Coronary artery (tissue), 2 donors: ENCODE data around the gene KLK13.

Experiments
- DNase-seq: peaks from one replicate; pipeline ENCODE4 v3.0.0-alpha.2; 2017; ENCODE audit warnings: low spot score
- H3K27ac ChIP-seq, 2 donors: fragments of 200-600 bp; sonication (generic); one replicate each; pipeline ENCODE4 v1.5.1; 2016 to 2019
- H3K4me3 ChIP-seq: fragments of 200-600 bp; sonication (generic); 2 replicates; pipeline ENCODE4 v1.5.1; 2016; ENCODE audit warnings: mild to moderate bottlenecking, moderate library complexity
- TF ChIP-seq, protein P1 (sequence below): fragments of 200-600 bp; sonication (generic); IDR thresholded peaks from one replicate; pipeline ENCODE4 v1.5.1; 2019; ENCODE audit warnings: antibody characterized with exemption

Gene KLK13

DNA sequence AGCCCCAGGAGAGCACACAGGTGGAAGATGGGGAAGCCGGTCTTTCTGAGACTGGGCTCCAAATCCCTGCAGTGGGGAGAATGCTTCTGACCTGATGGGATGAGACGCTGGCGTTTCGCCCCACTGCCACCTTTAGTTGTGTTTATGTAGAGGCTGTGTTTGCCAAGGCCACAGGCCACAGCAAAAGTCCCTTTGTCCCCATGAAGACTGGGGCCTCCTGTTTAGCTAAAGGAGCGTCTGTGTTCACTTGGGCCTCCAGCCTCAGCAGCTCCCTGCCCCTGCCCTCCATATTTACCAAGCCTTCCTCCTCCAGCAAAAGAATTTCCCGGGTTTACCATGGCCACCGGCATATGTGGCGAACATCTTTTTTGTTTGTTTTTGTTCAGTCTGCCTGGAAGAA is 28.2 kb upstream of the KLK13 start:
- Histone ChIP-seq H3K4me3 (no peak overlapping the region), H3K27ac (no peak overlapping the region)
- no peak for DNase-seq
- TF ChIP-seq, protein P1, sequence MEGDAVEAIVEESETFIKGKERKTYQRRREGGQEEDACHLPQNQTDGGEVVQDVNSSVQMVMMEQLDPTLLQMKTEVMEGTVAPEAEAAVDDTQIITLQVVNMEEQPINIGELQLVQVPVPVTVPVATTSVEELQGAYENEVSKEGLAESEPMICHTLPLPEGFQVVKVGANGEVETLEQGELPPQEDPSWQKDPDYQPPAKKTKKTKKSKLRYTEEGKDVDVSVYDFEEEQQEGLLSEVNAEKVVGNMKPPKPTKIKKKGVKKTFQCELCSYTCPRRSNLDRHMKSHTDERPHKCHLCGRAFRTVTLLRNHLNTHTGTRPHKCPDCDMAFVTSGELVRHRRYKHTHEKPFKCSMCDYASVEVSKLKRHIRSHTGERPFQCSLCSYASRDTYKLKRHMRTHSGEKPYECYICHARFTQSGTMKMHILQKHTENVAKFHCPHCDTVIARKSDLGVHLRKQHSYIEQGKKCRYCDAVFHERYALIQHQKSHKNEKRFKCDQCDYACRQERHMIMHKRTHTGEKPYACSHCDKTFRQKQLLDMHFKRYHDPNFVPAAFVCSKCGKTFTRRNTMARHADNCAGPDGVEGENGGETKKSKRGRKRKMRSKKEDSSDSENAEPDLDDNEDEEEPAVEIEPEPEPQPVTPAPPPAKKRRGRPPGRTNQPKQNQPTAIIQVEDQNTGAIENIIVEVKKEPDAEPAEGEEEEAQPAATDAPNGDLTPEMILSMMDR = no peak

DNA sequence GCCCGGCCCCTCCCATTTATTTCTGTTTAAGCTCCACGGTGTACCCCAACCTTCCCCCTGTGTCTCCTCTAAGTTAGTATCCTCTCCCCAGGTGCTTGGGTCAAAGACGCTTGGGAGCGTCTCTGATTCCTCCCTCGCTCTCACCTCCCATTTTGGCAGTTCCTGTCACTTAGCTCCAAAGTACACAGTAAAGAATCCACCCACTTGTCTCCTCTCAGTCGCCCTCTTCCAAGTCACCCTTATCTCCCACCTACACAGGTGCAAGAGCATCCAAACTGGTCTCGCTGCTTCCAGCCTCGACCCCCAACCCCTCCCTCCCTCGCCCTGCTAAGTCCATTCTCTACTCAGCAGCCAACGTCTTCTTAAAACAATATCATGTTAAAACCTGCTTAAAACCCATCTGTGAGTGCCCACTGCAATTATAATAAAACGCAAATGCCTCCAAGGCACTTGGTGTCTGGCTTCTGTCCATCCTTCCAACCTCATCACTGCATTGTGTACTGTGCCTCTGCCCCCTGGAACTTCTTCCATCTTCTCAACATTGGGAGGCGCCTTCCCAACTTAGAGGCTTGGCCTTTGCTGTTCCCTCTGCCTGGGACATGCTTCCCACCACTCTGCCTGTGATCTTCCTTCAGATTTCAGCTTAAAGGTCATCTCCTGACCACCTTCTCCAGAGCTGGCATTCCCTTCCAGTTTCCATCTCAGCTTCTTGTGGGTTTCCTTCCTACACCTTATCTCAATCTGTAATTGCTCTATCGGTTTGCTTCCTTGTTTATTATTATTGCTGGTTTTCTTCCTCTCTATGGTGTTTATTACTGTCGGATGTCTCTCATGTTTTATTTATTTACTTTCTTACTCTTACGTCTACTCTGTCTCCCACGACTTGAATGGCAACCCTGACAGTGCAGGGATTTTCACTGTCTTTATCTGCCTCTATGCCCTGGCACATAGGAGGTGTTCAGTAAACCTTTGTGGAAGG is 27.3 kb upstream of the KLK13 start:
- DNase-seq = no peak
- TF ChIP-seq, protein P1 = no peak
- H3K27ac ChIP-seq = no peak overlapping the region

DNA sequence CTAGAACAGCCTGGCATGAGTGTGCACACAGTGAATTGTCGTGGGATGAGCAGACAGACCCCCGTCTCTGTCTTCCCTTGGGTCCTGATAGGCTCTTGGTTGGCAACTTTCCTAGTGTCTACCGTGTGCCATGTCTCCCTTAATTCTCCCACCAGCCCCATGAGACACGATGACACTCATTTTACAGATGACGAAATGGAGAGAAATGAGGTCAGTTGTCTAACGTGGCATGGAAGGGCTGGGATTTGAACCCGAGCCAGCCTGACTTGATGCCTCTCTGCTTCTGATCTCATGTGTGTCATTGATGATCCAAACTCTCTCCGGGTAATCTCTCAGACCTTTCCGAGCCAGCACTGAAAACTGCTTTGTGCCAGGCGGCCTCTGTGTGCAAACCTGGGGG is 26.2 kb upstream of the KLK13 start:
- H3K27ac ChIP-seq = no peak overlapping the region
- TF ChIP-seq, protein P1 = no peak
- no peak for DNase-seq

More for the DNA sequence above, 27.3 kb upstream of the KLK13 start:
- no peak overlapping the region for H3K4me3 ChIP-seq

DNA sequence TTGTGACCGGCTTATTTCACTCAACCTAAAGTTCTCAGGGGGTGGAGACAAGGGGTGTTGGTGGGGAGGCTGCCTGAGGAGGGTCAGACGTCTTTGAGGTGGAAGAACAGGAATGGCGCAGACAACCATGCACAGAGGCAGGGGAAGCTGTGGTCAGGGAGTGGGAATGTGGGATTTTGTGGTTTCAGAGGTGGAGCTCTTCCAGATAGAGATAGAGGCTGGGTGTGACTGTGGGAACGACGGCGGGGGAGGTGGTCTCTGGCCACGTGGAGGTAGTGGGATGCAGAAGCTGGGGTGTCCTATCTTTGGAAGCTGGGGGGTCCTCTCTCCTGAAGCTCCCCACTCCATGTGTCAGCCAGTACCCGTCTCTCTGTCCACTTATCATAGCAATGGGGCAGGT is 25.6 kb upstream of the KLK13 start:
- Histone ChIP-seq H3K27ac (no peak overlapping the region), H3K4me3 (no peak overlapping the region)
- TF ChIP-seq, protein P1 = no peak
- no peak for DNase-seq

More for the DNA sequence above, 26.2 kb upstream of the KLK13 start:
- no peak overlapping the region for H3K4me3 ChIP-seq

DNA sequence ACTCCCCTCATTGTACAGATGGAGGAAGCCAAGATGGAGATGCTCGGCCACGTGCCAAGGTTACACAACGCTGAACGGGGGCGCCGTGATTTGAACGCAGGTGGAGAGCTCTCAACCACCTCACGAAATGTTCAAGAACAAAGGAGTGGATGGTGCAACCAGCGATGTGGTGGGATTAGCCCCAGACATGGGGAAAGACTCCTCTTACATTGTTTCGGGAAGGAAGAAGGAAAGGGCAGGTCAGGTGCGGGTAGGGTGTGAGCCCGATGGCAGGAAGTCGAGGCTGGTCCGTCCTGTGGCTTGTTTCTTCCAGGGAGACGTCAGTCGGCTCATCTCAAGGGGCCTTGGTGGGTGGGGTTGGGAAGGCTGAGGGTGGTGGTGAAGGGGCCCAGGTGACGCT is 24.9 kb upstream of the KLK13 start:
- DNase-seq = no peak
- Histone ChIP-seq H3K4me3 (no peak overlapping the region), H3K27ac (no peak overlapping the region)
- TF ChIP-seq, protein P1 = no peak

DNA sequence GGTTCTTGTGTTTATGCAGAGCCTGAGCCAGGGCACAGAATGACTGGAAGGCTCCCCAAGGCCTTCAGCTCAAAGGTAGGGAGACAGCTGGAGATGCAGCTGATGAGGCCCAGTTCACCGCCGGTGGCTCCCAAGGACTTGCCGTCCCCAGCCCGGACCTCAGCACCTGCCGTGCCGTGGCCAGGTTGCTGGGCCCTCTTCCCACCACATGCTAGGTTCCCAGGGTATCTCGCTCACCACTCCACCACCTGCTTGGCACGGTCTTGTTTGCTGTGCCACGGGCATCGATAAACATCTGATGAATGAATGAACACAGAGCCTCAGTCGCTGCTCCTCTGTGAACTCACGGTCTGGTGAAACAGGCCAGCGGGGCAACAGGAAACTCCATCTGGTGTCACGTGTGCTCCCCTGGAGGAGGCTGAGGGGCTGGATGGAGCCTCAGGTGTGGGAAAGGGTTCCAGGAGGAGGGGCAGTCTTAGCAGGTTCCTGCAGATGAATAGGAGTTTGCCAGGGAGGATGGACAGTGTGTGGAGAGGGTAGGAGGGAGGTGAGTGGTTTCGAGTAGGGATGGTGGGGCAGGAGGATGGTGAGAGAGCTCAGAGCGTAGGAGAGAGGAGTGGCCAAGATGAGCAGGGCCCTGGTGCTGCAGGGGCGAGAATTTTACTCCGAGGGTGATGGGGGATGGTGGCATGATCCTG is 21.4 kb upstream of the KLK13 start:
- Histone ChIP-seq H3K4me3 (no peak overlapping the region), H3K27ac (no peak overlapping the region)
- no peak for DNase-seq
- TF ChIP-seq, protein P1 = no peak
